Measurements from ENCODE around the gene SPRTN.

Gene SPRTN

GRCh38 chr1:231338270-231339128 is at the start of gene SPRTN:
Gene SPRTN (plus strand): TSS chr1:231338293. CDS start chr1:231338384, 91 bp downstream.
- no peak for DNase-seq

GRCh38 chr1:231295938-231296337 is 42.2 kb upstream of the SPRTN start:
- no peak for DNase-seq

- no peak for DNase-seq
Observed at GRCh38 chr1:231301990-231302389, 36.1 kb upstream of the SPRTN start.

GRCh38 chr1:231310391-231310934 is 27.6 kb upstream of the SPRTN start:
- no peak for DNase-seq

- no peak for DNase-seq
Observed at GRCh38 chr1:231311720-231312431, 26.2 kb upstream of the SPRTN start.

GRCh38 chr1:231312432-231312788 is 25.7 kb upstream of the SPRTN start:
- no peak for DNase-seq

- DNase-seq: no peak
Observed at GRCh38 chr1:231313661-231314060, 24.4 kb upstream of the SPRTN start.

GRCh38 chr1:231315887-231316286 is 22.2 kb upstream of the SPRTN start:
- peak; percentile 29 for DNase-seq

GRCh38 chr1:231317306-231318014 is 20.6 kb upstream of the SPRTN start:
- no peak for DNase-seq

GRCh38 chr1:231318015-231318355 is 20.1 kb upstream of the SPRTN start:
- DNase-seq: no peak

- no peak for DNase-seq
Observed at GRCh38 chr1:231318568-231318967, 19.5 kb upstream of the SPRTN start.

- DNase-seq: no peak
Observed at GRCh38 chr1:231319080-231319479, 19.0 kb upstream of the SPRTN start.

- DNase-seq: no peak
Observed at GRCh38 chr1:231322880-231323530, 15.1 kb upstream of the SPRTN start.

- DNase-seq: no peak
Observed at GRCh38 chr1:231324660-231325059, 13.4 kb upstream of the SPRTN start.

GRCh38 chr1:231326248-231326647 is 11.8 kb upstream of the SPRTN start:
- DNase-seq: no peak

- DNase-seq: no peak
Observed at GRCh38 chr1:231327617-231328016, 10.5 kb upstream of the SPRTN start.

- no peak for DNase-seq
Observed at GRCh38 chr1:231329483-231329882, 8.6 kb upstream of the SPRTN start.

- no peak for DNase-seq
Observed at GRCh38 chr1:231332761-231333160, 5.3 kb upstream of the SPRTN start.

- DNase-seq: no peak
Observed at GRCh38 chr1:231334079-231334666, 3.9 kb upstream of the SPRTN start.

GRCh38 chr1:231334952-231335351 is 3.1 kb upstream of the SPRTN start:
- DNase-seq: no peak

- DNase-seq: no peak
Observed at GRCh38 chr1:231335663-231336602, 2.2 kb upstream of the SPRTN start.
